ENCODE measurements around the gene UBE2D3.
"Not testable (repeated sequence)": the region's sequence is repeated elsewhere in the genome, so short reads cannot be mapped to it uniquely, and the experiment has no call there.

UBE2D3 gene

DNA sequence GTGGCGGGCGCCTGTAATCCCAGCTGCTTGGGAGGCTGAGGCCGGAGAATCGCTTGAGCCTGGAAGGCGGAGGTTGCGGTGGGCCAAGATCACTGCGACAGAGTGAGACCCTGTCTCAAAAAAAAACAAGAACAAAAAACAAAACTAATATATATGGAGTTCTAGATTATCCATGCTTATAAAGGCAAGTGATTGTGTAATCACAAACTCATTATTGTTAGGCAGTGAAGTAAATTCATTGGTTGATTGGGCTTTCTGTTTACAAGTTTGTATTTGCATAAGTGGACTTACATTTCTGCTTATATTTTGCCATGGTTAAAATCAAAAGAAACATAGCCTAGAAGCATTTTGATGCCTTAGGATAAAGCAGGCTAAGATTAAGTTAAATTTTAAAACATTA is 2.5 kb upstream of the UBE2D3 start:
- DNase-seq (ENCODE audit: low read depth) = no peak

DNA sequence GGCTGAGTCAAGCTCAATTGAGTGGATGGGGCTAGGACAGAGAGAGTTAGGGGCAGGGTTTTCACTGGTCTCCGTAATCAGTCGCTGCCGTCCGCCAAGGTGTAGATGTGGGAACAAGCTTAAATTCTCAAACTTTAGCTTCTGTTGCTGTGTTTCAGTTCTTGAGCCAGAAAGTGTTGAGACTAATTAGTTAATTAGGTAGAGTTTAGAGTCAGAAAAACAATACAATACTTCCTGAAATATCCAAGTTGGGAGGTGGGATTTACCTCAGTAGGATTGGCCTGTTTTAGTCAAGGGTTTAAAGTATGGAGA is 1.1 kb upstream of the UBE2D3 start:
- DNase-seq (ENCODE audit: low read depth) = no peak

DNA sequence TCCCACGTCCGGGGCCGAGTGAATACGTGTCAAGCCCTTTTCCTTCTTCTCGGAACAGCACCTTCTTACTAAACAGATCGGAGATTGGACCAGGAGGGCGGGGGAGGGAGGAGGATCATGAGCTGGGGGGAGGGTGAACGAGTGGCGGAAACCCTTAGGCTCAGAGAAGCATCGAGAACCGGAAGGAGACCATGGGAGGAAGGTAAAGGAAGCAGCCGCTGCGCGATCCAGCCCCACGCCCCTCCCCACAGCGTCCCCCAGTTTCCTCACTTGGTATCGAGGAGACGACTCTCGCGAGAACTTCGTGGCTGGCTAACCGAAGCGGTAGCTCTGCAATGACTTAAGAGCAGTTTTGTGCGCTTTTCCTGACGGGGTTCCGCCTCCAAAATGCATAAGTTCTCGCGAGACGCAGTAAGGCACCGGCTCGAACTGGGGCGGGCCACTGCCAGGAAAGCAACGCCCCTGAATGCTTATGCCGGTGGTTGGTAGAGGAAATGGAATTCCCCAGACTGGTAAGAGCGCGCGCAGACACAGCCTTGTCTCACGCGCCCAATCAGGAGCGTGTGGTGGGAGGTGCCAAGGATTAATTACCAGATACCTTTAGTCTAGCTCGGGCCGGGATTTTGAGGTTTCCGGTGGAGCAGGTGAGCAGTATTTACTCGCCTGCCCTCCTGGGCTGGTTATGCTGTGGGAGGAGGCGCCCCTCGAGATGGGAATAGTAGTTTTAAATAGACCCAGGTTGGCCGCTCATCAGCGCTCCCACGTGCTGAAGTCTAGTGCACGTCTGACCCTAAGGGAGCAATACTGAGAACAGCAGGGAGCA is 534 bp upstream of the UBE2D3 start:
- DNase-seq (ENCODE audit: low read depth) = peak; percentile 99

DNA sequence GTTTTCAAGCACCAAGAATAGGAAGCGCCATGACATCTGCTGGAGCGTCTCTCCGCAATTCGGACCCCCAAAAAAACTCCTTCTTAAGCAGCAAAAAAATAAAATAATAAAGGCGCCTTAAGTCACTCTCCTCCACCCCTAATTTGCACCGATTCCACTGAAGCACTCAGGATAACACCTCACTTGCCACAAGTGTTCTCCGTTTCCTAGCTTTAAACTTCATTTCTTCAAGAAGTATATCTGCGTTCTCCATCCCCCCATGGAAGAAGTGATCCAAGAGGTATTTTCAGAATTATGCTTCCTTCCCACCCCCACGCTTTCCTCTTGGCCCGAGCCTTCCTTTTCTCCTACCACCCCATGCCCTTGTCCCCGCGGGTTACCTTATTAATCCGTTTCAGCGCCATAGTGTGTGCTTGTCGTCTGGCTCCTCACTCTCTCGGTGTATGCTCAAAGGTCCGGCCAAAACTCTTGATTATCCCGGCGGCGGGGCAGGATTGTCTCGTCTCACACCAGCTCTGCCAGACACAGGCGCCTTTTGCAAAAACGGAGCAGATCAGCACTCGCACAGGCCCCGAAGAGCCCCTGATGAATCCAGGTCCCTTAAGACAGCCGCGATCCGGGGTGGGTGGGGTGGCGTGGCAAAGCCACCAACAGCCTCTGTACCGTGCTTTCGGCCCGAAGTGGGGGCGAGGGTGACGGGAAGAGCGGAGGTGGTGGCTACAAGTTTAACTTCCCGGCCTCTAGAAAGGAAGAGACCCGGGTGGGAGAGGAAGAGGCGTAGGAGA is 1.1 kb downstream of the UBE2D3 start:
- no peak for DNase-seq (ENCODE audit: low read depth)

DNA sequence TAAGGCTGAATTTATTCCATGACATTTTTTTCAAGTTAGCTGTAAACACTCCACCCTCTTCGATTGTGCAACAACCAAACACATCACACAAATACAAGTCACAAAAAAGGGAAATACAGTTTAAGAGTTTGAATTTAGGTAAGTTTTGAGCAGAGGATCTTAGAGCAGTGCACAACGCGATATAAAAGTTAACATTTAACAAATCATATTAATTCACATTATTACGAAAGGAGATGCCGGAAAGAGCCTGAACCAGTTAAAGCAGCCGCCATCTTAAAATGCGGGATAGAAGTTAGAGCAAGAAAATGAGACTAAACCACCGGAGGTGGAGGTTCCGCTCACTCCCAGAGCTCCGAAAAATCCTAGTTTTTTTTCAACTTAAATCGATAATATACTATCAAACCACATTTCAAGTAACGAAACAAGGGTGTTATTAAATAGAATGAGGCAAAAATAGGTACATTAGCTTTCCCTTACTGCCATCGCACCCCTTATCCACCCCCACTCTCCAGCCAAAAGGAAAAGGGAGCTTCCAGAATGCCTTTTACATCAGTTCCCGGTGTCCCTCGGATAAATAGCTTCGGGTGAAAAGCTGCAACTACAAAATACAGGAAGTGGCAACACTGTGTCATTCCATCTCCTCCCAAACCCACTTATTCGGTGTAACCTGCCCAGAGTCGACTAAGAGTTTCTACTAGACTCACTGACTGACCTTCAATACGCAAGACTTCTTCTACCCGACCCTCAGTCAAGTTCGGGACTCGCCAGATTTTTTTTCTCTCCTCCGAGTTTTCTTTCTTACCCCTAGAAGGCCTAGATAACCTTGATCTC is 1.9 kb downstream of the UBE2D3 start:
- peak; percentile 50 for DNase-seq (ENCODE audit: low read depth)

DNA sequence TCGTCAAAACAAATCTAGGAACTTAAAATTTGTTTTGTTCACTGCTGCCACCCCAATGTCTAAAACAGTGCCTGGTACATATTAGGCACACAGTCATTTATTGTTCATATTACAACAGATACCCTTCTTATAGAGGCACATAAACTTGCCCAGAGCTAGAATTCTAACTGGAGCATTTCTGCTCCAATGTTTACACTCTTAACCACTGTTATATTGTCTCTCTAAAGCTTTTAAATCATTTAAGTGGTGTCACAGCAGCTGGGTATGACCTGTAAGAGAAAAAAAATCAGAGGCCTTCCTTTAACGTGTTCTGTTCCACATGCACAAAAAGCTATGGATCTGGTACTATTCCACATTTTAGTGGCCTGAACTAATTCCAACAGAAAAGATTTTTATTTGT is 3.0 kb downstream of the UBE2D3 start:
- no peak for DNase-seq (ENCODE audit: low read depth)

DNA sequence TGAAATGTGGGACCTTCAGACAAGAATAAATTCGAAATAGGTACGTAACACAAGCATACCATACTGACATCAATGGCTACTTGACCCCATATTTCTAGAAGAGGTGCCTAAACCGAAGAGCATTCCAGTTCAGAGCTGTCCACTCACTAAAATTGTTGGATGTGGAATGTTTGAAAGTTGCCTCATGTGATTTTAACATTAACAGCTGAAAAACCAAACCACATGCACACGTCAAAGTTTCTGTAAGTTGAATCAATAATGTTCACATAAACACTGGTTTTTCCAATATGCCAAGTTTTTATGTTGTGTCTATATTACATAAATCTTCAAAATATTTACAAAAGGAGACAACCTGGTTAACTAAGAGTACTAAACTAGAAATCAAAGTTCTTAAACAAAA is 3.5 kb downstream of the UBE2D3 start:
- DNase-seq (ENCODE audit: low read depth) = no peak

DNA sequence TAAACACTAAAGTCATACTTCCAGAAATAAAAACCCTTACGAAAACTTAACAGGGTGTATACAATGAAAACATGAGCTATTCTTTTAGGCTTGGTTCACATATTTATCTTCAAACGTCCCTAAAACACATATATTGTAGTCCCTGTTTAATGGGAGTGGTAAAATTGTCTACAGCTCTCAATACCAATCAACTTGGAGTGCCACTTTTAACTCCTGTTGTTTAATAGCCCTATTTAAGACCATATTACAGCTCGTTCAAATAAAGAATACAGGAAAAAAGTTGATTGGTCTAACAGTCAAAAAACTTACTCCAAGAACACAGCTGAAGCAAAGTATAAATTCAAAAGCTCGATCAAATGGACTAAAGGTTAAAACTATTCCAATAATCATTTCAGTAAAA is 3.9 kb downstream of the UBE2D3 start:
- no peak for DNase-seq (ENCODE audit: low read depth)

DNA sequence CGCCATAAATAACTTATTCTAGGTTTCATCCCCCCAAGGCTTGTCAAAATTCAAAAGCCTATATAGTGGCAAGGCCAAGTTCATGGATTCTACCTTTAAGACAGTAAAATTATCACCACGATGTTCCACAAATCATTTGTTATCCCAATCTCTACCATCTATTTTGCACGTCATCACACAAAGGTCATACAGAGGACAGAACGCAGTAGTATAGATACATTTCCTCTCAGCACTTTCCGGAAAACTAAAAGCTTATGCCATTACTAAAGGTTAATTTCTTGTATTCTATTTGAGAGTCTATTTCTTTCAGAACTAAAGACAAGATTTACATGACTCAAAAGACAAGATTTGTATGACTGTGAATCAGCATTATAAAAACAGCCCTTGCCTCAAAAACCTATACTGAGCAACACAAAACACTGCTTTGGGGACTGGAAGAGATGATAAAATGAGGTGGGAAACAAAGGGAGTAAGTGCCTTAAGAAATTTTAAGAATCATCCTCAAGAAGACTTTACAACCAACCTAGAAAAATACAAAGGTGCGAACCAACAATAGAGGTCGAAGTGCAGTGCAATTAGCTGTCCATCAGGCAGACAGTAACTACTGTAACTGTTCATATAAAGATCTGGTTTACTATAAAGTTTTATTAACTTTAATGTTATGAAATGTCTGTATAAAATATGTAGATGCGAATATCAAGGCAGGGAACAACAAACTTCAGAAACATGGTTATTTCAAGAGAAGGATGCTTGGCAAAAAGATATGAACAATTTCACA is 7.6 kb downstream of the UBE2D3 start:
- DNase-seq (ENCODE audit: low read depth) = no peak

DNA sequence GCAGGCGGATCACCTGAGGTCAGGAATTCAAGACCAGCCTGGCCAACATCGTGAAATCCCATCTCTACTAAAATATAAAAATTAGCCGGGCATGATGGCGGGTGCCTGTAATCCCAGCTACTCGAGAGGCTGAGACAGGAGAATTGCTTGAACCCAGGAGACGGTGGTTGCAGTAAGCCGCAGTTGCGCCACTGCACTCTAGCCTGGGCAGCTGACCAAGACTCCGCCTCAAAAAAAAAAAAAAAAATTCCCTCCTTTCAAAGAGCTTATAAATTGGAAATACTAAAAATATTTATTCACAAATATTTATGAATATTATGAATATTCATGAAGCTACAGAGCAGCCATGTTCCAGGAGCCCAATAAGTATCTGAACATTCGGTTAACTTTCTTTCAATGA is 8.3 kb downstream of the UBE2D3 start:
- not testable (repeated sequence) for DNase-seq (ENCODE audit: low read depth)

DNA sequence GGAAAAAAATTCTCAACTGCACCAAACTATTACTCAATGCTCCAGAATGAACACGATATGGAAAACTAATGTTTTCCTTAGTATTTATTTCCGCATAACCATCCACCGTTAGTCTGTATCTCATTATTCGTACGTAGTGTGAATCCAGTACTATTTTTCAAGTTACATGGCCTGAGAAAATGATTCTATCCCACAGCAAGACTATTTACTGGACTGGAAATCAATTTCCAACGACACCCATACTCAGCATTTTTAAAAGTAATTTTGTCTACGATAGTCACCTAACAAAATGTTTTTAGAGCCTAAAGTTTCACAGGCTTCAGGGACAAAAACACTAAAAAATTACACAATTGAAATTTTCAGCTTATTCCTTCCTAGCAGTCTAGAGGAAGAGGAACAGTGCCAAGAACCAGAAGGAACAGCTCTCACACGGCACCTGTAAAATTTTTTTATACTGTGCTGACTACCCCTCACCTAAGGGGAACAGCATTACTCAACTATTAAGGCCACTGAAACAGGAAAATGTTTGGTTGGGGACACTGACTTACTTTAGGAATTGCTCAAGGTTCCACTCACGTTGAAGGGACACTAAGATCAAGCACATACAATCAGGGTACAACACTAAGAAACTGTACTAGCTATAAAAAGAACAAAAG is 9.6 kb downstream of the UBE2D3 start:
- DNase-seq (ENCODE audit: low read depth) = no peak

DNA sequence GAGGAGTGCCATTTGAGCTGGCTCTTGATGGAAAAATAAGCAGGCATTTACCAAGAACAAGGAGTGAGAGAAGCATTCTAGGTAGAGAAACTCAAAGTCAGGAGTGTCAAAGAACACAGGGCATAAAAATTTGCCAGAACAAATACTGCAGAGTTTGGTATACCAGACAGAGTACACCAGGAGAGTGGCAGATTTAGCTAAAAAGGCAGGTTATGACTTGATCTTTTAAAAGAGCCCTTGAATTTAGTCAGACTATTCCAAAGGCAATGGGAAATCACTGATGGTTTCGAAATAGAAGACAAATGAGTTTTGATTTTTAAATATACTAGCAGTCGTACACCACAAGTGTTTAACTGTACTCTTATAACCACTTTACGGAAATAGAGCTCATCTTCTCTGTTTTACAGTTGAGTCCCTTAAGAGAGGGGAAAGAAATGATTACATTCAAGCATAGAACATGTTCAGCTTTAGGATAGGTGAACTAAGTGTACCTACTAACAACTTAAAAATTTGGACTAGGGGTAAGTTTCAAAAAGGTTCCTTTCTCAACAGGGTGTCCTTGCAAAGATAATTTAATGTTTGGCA is 10.2 kb downstream of the UBE2D3 start:
- no peak for DNase-seq (ENCODE audit: low read depth)

DNA sequence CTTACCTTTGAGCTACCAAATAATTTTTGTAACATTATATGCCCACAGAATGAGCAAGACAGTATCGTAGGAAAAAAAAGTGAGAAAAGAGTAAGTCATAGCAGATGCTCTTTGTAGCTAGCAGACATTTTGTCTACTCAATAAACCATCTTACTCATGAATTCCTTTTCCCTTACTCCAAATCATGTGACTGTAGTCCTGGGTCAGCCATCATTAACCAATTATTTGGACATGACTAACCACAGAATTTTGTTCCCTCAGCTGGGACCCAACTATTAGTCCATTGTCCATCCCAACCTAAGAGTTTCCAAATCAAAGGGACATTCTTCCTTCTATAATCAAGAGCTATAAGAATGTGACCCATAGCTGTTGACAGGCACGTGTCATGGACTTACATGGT is 11.4 kb downstream of the UBE2D3 start:
- peak; percentile 80 for DNase-seq (ENCODE audit: low read depth)

DNA sequence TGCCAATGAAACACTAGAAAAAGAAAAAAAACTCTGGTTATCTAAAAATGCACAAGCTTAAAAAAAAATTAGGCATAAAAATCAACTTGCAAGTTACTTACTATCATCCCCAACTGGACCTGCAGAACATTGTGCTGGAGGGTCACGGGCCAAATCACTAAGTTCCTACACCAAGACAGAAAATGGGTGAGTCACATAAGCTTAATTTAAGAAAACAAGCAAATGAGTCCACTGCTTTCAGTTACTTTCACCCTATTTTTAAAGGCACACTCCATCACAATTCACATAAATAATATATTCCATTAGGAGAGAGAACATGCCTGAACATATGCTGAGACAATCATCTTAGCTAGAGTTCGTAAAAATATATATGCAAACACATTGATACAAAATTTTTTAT is 17.7 kb downstream of the UBE2D3 start:
- no peak for DNase-seq (ENCODE audit: low read depth)

DNA sequence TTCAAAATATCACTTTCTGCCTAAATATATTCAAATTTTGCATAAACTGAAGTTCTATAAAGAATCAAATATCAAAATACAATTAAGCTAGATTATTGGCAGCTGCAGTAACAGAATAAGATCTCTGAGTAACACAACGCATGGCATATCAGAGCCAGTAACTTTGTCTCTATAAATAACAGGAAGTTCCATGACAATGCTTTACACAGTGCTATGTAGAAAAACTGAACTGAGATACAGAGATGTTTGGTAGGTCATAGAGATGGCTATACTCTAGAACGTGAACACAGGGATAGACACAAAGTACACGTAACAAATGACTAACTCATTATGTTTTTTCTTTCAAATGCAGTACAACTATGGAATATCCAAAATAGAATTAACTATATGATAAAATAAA is 18.2 kb downstream of the UBE2D3 start:
- DNase-seq (ENCODE audit: low read depth) = no peak

DNA sequence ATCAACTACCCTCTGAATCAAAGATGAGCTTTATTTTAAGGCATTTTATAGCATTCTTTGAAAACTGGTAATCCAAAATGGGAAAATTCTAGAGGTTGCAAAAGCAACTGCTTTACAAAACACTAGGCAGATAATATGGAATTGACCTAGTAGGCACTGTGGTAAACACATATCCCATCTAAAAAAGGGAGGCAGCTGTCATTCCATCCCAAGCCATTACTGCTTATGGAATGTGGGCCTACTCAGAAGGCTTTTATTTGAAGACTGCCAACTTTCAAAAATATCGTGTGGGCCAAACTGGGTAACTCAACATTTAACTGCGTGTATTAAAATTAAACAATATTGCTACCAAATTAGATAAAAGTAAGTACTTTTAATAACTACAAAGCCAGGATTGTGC is 19.3 kb downstream of the UBE2D3 start:
- no peak for DNase-seq (ENCODE audit: low read depth)

DNA sequence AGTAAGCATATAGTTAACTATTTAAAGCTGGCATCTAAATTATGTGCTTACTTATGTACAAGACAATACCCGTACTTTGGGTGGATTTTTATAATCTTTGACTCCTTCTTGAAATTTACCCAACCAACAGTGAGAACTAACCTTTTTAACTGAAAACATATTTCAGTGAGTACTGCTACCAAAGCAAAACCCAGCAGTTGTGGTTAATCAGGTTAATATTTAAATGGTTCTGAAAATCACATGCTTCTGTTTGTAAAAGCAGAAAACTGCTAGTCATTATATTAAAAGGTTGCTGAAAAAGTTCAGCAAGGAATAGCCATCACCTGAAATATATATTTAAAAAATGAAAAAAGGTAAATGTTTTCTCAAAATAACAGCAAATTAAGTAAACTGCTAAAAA is 20.0 kb downstream of the UBE2D3 start:
- DNase-seq (ENCODE audit: low read depth) = no peak

DNA sequence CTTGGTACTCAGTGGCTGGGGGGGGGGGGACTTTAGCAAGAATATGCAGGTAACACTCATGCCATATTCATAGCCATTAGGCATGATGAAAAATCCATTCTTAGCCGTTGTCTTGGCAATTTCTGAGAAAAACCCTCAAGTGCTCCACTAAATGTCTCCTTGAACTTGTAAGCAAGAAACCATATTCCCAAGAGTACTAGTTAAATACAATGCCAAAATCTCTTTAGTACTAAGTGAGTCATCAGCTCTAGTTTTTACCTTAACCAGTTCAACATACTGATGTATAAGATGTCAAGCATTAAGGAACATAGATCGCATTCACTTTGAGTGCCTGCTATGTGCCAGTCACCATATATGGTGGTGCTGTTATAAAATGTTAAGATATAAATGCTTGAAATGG is 27.5 kb downstream of the UBE2D3 start:
- DNase-seq (ENCODE audit: low read depth) = no peak

DNA sequence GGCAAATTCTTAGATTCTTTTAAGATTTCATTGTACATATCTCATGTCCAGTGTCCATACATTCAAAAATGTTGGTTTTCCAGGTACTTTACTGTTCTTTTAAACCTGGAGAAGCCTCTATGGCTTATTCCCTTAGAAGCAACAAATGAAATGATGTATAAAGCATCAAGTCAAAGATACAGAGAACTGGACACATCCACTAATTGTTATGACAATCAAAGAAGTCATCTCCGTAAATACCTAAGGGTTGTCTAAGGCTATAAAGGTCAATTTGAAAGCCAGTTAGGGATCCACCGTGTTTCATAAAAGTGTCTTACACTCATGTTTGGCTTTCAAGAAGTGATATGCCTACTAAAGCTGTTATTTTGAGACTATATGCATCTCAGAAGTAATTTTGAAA is 32.4 kb downstream of the UBE2D3 start:
- DNase-seq (ENCODE audit: low read depth) = no peak

DNA sequence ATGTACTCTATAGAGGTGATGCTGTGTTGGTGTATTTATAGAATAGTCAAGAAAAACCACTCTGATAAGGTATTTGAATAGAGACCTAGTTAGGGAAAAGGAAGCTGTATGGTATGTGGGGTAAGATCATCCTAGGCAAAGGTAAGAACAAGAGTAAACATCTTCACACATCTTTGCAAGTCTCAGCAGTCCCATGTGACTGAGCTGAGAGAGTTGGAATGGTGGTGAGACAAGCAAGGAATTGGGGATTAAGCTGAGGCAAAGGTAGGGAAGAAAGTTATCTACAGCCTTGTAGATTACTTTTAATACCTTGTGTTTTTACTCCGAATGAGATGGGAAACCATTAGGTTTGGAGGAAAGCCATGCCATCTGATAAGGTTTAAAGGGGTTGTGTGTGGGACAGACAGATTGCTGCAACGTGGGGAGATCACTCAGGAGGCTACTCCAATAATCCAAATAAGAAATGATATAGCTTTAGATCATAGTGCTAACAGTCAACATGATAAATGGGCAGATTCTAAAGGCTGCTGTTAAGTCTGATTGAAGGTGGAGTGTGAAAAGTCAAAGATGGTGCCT is 34.9 kb downstream of the UBE2D3 start:
- no peak for DNase-seq (ENCODE audit: low read depth)

DNA sequence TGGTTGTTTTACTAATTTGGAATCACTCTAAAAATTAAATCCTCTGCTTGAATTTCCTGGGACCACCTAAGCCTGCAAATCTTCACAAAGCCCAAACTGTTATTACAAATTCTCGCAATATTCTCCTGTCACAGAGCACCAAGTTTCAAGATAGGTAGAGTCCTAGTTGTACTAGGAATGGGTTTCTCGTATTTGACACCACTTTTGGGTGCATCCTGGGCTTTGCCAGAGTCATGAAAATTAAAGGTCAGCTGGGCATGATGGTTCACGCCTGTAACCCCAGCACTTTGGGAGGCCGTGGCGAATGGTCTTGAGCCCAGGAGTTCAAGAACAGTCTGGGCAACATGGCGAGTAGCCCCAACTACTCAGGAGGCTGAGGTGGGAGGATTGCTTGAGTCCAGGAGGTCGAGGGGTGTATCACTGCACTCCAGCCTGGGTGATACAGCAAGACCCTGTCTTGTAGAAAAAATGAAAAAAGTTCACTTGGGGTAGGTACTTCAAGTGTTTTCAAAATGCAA is 36.0 kb downstream of the UBE2D3 start:
- DNase-seq (ENCODE audit: low read depth) = no peak
